Body of pancreas (tissue), 4 donors: ENCODE data around the gene NOL7.

ENCODE experiments used
- CTCF ChIP-seq, 7 experiments: fragments of 450-650 bp in 4 of 7; fragments of 200-600 bp in 3 of 7; sonication (generic) in 3 of 7; IDR thresholded peaks; one replicate each; pipeline ENCODE4 v1.5.1; 2016 to 2019; ENCODE audit warnings: antibody characterized with exemption in 7 of 7
- POLR2A ChIP-seq, 3 donors: fragments of 450-650 bp; IDR thresholded peaks; one replicate each; pipeline ENCODE4 v1.6.1; 2016; ENCODE audit warnings: antibody characterized with exemption in 3 of 3, mild to moderate bottlenecking in 2 of 3

- TF ChIP-seq CTCF (IDR thresholded peaks at IDR 0.05) (no peak), POLR2A (IDR thresholded peaks at IDR 0.05) (no peak)
These were observed 48.9 kb downstream of the NOL7 start for GRCh38 chr6:13663986-13664385.
